Stimulated activated CD4-positive, alpha-beta T cell treated with anti-CD3 and anti-CD28 coated beads, Interleukin-4, amount 100 ng/mL, for 24 hours (primary cell): ENCODE measurements around the gene RNF43.
"Not testable (repeated sequence)": the region's sequence is repeated elsewhere in the genome, so short reads cannot be mapped to it uniquely, and the experiment has no call there.

Experiments used
- DNase-seq: peaks from one replicate; pipeline ENCODE4 v3.0.0-alpha.2; 2020

RNF43 gene

DNA sequence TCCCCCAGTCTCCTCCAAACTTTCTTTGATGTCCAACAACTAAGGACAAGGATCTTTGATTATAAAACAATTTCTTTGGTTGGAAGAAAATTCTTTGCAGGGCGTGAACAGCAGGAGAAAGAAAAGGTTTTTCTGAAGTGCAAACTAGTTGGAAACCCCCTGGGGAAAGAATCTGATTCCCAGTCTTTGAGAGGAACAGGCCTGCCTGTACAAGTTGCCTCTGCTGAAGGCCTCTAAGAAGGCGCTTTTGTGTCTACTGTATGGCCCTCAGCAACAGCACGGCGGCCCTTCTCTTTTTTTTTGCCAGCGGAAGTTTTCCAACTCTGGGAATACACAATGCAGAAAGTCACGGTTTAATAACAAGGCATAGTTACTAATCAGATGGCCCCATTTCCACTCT, 14.0 kb downstream of the RNF43 start:
- DNase-seq: no peak

DNA sequence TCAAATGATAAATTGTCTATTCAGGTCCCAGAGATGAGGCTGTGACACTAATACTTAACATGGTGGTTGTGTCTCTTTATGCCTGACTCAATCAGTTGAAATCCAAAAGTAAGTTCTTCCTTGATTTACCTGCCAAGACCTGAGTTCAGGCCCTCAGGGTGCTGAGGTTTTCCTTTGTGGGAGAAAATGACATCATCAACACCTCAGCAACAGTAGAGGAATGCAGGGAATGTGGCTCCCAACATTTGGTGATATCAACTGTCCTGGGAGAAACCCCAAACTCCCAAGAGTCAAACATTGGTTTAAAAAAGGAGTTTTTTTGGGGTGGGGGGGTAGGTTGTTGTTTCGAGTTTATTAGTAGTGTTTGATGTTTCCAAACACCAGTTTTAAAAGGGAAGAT, 14.7 kb downstream of the RNF43 start:
- DNase-seq: no peak

DNA sequence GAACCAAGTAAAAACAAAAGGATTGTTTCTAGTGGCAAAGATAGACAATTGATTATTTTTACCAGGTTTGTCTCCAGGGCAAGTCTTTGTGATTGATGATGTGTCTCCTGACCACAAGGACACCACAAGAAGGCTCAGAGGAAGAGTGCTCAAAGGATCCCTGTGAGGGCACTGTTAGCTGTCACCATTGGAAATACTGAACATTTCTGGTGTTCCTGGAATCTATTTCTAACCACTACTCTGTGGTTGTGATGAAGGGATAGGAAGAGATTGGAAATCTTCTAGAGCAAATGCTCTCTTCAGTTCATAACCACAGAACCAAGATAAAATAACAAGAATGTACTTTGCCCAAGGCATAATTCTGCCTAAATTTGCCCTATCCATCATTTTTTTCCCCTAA, 15.3 kb downstream of the RNF43 start:
- DNase-seq: no peak

DNA sequence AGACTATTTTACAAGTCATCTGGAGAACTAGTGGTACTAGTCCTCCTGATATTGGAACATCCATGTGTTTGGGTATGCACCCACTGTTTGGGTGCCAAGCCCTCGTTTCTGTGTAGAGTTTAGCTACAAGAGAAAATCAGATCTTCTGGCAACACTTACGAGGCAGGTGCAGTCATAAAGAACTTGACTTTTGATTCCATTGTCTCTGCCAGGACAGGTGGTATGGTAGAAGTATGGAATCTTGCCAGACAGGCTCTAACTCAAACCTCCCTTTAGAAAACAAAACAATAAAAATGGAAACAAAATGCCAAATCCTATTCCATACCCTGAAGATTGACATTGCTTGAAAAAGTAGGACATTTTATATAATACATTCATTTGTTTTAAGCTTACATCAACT, 16.0 kb downstream of the RNF43 start:
- no peak for DNase-seq

DNA sequence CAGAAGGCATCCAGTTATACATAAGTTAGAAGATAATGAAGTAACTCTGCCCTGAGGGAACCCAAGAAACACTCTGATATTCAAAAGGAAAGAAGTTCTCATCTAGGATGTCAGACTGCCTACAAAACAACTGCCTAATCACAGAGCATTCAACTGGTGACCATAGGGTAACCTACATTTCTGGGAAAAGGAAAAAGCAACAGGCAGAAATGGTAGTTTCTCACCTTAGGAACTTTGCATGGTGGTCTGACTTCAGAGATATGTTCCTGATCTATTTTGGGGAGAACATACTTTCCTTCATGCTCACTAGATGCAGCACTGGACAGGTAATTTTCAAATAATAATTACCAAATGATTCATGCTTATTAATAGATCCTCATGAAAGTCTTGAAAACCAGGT, 16.5 kb downstream of the RNF43 start:
- DNase-seq: no peak

DNA sequence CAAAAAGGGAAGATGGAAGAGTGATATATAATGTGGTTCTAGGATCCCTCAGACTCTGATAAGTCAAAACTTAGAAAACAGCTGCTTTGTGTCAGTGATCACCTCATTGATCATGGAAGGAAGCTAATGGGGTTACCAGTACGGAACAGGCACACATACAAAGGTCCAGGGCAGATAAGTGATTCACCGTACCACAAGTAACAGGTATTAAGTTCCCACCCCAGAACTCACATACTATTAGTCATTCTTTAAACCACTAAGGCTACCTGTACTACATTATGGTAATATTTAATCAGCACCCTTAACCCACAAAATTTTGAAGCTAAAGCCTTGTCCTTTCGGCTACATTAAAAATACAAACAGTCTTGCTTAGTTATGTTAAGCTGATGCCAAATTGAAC, 17.4 kb downstream of the RNF43 start:
- DNase-seq: no peak

DNA sequence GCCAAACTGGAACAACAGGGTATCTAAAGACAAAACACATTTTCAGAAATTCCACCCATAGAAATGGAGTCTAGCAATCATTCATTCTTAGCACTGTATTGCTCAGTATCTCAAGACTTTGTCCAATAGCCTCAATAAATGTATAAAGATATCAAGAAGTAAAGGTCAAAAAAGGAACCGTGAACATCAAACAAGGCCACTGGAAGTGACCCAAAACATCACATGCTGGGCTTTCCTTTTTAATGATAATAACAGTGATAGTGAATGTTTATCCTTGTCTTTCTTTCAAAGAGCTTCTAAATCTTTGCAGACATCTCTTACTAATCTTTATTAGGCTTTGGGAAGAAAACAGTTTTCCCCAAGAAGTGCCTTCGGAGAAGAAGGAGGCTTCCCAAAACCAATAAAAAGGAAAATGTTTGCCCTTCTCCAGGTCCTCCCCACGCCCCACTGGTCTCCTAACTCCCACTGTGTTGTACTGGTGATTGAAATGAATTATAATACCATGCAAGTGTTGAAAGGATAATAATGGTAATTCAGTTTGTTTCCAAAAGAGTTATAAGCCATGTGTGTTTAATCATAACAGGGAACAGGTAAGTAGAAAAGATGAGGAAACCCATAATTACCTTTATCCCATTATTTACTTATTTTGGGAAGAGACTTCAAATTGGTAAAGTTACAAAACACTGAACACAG, 18.6 kb downstream of the RNF43 start:
- DNase-seq: no peak

DNA sequence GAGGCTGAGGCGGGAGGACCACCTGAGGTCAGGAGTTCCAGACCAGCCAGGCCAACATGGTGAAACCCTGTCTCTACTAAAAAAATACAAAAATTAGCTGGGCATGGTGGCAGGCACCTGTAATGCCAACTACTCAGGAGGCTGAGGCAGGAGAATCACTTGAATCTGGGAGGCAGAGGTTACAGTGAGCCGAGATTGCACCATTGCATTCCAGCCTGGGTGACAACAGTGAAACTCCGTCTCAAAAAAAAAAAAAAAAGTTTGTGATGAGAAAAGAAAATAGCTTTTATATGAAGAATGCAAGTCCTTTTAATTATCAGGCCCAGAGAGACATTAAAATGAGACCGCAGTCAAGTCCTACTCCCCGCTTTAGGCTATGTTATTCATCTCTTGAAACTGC, 19.9 kb downstream of the RNF43 start:
- not testable (repeated sequence) for DNase-seq

DNA sequence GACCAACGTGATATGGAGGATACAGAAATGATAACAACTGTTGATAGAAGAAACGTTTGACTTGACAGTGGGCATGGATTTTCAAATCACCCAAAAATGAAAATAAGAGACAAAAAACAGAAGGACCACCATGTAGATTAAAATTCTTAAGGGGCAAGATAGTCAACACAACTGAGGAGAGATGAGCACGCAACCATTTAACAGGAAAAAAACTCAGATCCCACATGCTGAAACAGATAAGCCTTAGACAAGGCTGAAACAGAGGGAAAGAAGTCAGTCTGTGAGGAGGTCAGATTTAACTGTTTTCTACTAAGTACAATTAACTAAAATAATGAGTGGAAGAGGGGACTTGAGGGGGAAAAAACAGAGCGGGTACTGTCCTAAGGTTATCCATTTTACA, 21.2 kb downstream of the RNF43 start:
- no peak for DNase-seq

DNA sequence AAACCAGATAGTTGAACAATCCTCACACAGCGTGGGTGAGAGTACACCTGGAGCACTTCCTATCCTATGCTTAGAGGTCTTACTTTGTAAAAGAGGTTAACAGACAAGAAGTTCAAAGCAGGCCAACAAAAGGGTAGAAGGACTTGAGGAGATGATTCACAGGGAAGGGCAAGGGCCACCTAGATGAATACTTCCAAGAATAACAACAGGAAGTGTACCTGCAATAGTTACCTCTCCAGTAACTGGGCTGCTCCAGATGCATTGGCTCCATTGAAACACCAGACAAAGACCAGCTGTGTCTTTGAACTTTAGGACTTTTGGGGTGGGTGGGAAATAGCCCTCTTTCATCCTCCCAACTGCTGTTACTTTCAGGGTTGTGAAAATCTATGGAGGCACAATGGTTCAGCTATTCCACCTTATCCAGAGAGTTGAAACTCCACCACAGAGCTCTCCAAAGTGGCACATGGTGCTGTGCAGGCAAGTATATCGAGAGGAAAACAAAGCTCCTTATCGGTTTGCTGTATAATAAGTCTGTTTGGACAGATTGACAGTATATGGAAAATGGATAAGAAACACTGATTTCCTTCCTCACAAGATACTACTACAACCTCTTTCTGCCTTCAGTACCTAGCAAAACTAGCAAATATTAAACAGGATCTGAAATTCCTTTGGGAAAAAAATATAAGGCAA, 22.7 kb downstream of the RNF43 start:
- DNase-seq: no peak

DNA sequence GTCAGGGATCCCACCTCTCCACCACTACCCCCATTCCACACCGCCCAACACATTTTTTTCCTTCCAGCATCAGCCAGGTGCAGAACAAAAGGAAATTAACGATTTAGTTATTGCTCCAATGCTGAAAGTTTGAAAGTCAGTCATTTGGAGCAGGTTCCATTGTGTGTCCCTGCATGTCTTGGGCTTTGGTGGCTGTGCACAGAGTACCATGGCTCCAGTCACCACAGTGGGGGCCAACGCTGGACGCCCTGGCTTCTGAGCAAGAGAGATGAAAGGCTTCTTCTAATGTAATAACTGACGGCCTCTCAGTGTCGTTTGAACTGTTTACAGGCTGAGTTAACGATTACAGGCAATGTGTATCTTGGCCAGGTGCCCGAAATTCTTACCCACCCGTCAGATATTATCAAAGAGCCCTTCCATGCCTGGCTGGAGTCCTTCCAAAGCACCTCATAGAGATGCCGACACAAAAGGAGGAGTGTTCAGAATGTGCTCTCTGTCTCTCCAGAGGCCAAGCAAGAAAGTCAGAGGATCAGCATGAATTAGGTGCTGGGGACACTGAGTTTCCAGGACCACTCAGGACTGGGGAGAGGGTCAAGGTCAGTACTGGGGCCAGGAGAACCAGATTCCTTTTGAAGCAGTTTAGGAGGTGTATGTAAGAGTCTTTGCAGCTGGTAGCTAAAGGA, 25.9 kb downstream of the RNF43 start:
- DNase-seq: no peak

DNA sequence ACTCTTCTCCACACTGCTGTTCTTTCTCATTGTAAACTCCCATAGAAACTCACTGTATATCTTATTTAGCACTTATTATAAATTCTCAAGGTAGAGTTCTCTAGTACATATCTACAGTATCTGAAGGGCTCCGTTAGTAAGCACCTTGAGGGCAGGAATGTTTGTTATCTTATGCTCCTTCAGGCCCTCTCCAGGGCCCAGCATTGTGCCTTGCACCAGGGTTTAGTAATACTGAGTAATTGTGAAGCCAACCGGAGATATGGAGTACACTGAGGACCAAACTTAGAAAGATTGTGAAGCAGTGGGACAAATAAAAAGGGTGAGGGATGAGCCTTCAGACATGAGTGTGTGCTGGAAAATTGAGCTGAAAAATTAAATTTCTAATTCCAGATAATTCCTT, 26.4 kb downstream of the RNF43 start:
- DNase-seq: no peak

DNA sequence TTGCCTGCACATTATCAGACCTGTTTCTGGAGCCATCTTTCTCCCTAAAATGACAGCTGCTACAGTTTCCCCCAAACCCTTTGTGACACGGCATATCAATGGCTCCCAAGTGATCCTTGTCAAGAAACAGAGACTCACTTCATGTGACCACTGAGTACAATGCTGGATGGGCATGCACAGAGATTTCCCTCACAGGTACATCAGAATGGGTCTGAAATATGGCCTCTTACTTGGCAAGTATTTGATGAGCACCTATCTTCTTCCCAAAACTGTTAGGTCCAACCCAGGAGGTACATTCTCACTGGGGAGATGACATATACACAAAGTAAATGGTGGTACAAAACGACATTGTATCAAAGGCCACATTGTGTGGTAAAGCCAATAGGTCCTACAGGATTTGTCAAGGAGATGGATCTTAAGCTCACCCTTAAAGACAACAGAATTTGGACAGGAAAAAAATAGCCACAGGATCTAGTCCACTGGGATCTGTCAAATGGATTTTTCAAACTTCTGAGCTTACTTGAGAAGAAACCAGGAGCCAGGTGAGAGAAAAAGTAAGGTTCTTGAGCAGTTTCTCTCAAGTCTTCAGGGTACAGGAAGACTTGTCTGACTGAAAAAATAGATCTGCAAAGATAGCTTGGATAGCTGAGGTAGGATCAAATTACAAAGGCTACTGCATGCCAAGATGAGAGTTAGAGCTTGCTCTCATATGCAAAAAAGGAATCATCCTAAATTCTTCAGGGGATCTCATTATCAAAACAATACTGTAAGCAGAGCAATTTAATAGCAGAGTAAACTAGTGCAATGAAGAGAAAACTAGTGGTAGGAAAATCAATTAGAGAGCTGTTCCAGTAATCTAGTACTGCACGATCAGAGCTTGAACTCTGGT, 28.8 kb downstream of the RNF43 start:
- DNase-seq: no peak

DNA sequence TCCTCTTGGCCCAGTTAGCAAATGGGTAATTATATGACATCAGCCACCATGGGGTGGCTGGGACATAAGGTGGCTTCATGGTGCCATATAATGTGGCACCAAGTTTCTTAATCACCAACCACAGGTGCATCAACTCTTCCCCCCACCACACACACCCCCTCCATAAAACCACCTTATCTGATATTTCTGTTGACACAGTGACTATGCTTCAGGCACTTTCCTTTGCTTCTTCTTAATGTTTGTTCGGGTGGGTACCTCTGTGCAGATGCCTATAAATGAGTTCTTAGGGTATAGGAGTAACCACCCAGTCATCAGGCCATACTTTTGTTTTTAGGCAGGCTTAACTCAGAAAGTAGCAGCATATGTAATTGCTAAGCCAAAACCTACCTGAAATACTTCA, 29.5 kb downstream of the RNF43 start:
- no peak for DNase-seq

DNA sequence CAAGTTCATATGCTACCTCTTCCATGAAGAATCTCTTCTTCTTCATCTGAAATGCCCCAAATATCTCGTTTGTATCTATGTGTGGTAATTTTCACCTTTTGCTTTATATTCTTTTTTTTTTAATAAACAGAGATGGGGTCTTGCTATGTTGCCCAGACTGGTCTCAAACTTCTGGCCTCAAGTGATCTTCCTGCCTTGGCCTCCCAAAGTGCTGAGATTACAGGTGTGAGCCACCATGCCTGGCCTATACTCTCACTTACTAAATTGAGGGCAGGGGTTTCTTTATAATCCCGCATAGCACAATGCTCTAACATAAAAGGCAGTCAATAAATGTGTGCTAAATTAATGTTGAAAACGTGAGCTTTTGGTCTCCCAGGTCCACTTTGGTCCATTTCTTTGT, 30.6 kb downstream of the RNF43 start:
- DNase-seq: no peak

DNA sequence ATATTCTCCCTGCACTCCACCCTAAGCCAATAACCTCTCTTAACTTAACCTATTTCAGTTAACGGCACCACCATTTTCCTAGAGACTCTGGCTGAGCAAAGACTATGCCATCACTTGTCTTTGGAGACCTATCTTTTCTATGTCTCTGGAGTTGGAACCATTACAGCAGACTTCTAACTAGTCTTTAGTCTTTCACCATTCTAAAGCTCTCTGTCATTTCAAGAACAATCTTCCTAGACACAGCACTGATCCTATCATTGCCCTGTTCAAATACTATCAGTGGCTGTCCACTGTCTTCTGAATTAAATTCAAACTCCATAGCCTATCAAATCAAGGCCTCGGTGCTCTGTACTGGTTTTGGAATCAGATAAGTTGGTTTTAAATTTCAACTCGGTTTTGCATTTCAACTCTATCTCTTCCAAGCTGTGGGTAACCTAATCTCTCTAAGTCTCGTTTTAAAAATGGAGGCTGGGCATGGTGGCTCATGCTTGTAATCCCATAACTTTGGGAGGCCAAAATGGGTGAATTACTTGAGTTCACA, 31.9 kb downstream of the RNF43 start:
- no peak for DNase-seq

DNA sequence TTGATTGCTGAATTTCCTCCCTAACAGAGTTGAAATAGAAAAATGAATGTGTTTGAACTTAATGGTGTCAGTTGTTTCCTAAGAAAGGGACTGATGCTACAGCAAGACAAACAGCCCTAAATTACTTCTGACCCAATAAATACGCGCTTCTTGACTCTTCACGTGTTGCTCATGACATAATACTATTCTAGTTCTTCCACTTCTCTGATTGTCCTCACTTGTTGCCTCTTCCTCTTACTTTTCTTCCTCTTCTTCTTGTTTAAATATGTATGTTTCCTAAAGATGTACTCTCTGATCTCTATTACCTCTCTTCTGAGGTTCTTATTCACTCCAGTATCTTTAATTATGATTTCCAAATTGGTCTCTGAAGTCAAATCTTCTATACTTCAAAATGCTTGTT, 32.4 kb downstream of the RNF43 start:
- DNase-seq: no peak

DNA sequence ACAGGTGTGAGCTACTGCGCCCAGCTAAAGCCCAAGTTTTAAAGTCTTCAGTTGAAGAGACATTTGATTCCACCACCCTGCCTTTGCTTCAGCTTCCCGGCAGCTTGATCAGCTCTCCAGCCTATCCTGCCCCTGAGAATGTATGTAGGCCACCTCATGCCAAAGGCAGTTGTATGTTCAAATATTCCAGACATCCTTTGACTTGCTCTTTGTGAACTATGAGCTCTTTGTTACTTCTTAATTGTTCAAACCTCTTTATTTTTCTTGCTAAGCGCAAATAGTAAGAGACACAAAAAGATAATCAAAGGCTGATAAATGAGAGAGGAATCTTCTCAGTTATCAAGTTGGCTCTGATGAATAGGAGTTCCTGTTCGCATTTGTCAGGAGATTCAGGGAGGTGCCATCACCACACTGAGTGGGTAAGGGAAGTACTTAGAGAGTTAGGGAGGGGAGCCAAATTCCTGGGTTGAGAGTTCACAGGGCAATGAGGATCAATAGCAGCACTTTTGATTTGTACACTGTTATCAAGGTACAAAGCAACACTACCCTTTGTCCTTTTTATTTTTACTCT, 33.4 kb downstream of the RNF43 start:
- no peak for DNase-seq

DNA sequence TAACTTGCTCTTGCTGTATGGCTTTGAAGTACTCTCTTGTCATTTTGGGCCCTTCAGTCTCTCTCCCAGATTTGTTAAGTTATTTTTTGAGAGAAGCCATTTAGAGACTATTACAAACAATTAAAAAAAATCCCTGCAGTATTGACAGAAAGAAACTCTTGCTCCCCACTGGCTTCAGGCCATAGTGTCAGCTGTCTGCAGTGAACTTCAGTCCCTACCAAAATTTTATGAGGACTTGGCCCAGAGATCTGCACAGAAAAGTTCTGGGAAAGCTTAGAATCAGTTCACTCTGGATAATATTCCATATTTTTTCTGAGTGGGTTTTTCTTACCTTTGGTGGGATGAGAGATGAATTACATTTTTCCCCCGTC, 34.5 kb downstream of the RNF43 start:
- DNase-seq: no peak

DNA sequence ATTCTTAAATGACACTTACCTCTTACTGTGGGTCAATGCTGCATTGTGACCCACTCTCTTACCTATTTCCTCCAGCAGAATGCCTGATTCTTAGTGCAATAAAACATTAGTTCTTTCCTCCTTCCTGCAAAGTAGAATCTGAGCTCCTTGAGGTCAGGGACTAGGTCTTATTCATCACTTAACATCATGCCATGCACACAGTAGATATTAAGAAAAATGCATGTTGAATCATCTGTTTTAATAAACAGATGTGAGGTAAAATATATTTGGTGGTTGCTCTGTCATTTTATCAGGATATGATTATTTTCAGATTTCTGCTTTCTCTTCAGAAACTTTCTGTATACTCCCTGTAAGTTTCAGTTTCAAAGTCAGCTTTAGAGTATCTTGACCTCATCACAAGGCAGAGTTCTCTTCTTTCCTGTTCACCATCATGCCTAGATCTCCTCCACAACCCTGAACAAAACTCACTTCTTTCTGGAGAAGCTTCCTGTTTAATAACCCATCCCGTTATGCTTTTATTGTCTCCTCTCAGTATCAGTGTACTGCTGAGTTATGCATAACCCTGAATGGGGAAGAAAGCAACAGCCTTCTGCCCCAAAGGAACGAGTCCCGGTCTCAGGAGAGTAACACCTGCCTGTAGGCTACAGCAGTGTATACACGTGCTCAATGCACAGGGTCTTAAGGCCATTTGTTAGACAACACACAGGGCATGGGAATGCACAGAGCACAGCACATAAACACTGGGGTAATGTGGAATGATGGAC, 35.0 kb downstream of the RNF43 start:
- no peak for DNase-seq

DNA sequence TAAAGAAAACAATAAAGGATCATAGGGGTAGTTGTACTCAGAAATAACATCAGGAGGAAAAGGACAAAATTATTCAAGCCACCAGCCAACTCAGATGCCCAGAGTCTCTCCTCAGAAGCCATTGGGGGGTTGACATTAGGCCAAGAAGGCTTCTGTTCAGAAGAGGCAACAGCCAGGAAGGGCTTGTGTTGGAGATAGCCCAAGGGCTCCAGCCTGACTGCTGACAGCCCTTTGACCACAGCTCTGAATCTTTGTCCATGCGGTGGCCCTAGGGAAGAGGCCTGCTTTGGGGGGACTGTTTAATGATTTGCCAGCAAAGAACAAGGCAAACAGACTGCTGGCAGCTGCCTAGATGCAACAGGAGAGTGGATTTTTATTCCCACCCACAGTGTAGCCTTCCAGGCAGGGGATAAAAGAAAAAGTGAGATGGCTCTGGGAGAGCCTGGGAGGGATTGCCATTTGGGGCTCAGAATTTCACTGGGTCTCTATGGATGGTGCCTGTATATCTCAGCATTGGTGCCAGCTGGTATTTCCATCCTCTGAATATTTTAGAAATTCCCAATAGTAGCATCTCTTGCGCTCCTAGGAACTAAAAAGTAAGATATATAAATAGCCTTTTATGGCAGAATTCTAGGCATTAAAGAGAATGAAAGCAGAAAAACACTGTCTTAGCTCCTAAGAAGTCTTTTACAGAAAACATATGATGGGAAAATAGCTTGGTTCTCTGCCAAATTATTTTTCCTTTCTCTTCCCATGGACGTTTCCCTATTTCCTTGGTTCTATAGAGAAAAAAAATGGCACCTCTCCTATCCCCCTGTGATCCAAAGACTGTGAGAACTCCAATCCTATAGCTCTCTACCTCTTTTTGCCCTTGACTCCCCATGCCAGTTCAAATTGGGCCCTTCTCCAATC, 36.0 kb downstream of the RNF43 start:
- no peak for DNase-seq
